ENCODE measurements around the gene IFITM2. TPM values are rescaled to one million over a fixed set of nuclear protein-coding genes. Genes with fewer than 3 reads are reported as not detected.

IFITM2 gene
- total RNA-seq, 1 donor from 2014 or later = 780 TPM

DNA sequence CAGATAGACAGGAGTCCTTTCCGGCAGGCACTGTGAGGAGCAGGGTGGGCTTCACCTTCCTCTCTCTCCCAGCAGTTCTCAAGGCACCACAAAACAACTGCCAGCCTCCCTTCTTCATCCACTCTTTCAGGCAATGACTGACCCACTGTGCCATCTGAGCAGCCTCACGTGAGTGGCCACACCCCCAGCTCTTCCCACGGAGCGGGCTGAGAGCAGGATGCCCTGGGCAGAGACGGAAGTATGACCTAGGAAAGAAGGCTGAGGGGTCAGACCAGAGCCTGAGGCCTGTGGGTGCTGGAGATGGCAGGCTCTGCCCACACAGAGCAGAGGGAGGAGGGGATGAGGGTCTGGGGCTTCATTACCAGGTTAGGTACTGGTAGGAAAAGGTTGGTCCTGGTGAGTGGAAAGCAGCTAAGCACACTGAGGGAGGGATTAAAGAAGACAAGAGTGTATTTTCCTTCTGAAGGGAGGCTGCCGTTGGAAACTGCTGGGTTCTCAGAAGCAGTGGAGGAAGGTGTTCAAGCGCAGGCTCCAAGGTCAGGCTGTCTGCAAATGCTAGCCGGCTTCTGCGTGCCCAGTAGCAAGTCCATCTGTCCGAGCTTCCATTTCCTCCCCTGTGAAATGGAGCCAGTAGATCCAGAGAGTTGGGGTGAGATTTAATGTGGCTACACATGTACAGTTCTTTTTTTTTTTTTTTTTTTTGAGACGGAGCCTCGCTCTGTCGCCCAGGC is 24.8 kb upstream of the IFITM2 start:
- H3K4me1 ChIP-seq = peaks cover 24% of the 10 kb centered on the region
- H3K27ac ChIP-seq = no peak overlapping the region
- no peak for DNase-seq (ENCODE audit: extremely low spot score in 2 of 2)
- no peak overlapping the region for H3K4me3 ChIP-seq
- H3K36me3 ChIP-seq = no peaks in the 10 kb centered on the region
- no peaks in the 10 kb centered on the region for H3K9me3 ChIP-seq
- TF ChIP-seq, protein P1, sequence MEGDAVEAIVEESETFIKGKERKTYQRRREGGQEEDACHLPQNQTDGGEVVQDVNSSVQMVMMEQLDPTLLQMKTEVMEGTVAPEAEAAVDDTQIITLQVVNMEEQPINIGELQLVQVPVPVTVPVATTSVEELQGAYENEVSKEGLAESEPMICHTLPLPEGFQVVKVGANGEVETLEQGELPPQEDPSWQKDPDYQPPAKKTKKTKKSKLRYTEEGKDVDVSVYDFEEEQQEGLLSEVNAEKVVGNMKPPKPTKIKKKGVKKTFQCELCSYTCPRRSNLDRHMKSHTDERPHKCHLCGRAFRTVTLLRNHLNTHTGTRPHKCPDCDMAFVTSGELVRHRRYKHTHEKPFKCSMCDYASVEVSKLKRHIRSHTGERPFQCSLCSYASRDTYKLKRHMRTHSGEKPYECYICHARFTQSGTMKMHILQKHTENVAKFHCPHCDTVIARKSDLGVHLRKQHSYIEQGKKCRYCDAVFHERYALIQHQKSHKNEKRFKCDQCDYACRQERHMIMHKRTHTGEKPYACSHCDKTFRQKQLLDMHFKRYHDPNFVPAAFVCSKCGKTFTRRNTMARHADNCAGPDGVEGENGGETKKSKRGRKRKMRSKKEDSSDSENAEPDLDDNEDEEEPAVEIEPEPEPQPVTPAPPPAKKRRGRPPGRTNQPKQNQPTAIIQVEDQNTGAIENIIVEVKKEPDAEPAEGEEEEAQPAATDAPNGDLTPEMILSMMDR (IDR thresholded peaks at IDR 0.05) = no peak
- TF ChIP-seq POLR2A (IDR thresholded peaks at IDR 0.05) (no peak), POLR2AphosphoS5 (IDR thresholded peaks at IDR 0.05; ENCODE audit: insufficient read depth in 1 of 2, low read depth in 1 of 2) (no peak)
- intact Hi-C loops (cut with DNase I) = no loop called here
- H3K27me3 ChIP-seq = peaks cover 29% of the 10 kb centered on the region

DNA sequence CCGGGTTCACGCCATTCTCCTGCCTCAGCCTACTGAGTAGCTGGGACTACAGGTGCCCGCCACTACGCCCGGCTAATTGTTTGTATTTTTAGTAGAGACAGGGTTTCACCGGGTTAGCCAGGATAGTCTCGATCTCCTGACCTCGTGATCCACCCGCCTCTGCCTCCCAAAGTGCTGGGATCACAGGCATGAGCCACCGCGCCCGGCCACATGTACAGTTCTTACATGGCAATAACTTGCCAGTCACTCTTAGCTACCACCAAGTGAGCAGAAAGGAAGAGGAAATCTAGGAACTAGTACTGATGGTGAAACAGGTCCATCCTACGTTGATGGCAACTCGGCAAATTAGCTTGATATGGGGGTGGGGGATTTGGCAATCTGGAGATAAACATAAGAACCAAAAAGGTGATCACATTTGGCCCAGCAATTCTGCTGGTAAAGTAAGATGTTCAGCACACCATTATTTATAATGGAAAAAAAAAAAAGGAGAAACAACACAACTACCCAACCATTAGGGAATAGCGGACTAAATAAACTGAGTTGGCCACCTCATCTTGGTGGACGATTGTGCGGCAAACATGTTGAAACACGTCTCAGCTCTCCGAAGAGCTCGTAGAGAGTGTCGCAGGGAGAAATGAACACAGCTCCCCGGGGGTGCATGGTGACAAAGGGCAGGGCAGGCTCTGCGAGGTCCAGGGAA is 24.1 kb upstream of the IFITM2 start:
- H3K9me3 ChIP-seq = no peaks in the 10 kb centered on the region
- H3K4me1 ChIP-seq = peaks cover 31% of the 10 kb centered on the region
- no peak overlapping the region for H3K27ac ChIP-seq
- TF ChIP-seq, protein P1 (IDR thresholded peaks at IDR 0.05) = no peak
- TF ChIP-seq POLR2A (IDR thresholded peaks at IDR 0.05) = no peak
- no peak for TF ChIP-seq POLR2AphosphoS5 (IDR thresholded peaks at IDR 0.05; ENCODE audit: insufficient read depth in 1 of 2, low read depth in 1 of 2)
- intact Hi-C loops (cut with DNase I) = no loop called here
- H3K27me3 ChIP-seq = peaks cover 29% of the 10 kb centered on the region
- no peaks in the 10 kb centered on the region for H3K36me3 ChIP-seq
- no peak overlapping the region for H3K4me3 ChIP-seq
- DNase-seq (ENCODE audit: extremely low spot score in 2 of 2) = no peak

DNA sequence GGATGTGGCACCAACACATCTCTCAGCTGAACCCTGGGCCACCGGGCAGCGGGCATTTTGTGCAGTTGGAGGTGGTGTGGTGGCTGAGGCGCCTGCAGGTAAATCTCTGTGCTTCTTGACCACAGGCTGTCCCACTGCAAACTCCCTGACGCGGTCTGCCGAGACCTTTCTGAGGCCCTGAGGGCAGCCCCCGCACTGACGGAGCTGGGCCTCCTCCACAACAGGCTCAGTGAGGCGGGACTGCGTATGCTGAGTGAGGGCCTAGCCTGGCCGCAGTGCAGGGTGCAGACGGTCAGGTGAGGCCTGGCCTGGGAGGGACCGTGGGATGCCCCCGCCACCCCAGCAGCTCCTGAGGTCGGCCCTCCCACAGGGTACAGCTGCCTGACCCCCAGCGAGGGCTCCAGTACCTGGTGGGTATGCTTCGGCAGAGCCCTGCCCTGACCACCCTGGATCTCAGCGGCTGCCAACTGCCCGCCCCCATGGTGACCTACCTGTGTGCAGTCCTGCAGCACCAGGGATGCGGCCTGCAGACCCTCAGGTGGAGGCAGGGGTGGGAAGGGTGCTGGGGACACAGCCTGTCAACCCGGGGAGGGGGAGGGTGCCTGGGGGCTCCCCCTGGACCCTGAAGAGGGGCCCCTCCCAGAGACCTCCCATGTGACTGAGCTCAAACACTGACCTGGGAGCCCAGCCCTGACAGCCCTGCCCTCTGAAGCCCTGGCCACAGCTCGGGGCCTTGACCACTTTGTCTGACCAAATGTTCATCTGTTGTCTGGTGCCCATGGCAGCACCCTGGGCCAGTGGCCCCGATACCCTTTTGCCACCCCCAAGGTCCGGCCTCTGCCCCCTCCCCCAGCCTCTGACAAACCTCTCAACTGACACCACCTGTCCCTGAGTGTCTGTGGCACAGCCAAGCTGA is 23.3 kb upstream of the IFITM2 start:
- TF ChIP-seq POLR2A (IDR thresholded peaks at IDR 0.05) (no peak), POLR2AphosphoS5 (IDR thresholded peaks at IDR 0.05; ENCODE audit: insufficient read depth in 1 of 2, low read depth in 1 of 2) (no peak)
- TF ChIP-seq, protein P1 (IDR thresholded peaks at IDR 0.05) = no peak
- intact Hi-C loops (cut with DNase I) = no loop called here
- DNase-seq (ENCODE audit: extremely low spot score in 2 of 2) = no peak

DNA sequence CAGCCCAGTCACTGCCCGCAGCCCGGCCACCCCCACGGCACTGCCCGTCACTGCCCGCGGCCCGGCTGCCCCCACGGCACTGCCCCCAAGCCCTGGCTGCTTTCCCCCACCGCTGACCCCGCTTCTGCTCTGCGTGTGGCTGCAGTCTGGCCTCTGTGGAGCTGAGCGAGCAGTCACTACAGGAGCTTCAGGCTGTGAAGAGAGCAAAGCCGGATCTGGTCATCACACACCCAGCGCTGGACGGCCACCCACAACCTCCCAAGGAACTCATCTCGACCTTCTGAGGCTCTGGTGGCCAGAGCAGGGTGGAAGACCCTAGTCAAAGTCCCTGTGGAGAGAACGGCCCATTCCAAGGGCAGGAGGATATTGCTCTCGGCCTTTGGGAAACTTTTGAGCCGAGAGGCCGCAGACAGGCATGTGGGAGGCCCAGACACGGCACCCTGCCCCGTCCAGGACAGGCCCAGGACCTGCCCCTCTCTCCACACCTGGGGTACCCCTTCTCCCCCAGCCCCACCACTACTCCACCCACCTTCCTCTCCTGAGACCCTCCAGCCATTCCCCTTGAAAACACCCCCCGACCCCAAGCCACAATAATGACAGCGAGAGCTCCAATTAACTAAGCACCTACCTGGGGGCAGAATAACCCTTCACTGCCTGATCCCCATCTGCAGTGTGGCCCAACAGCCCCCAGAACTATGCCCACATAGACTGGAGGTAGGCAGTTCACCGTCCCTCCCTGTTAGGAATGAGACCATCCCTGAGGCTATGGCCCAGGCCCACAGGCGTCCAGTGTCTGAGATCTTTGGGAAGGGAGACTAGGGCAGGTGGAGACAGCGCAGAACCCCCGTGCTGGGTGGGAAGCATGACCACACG is 22.4 kb upstream of the IFITM2 start:
- Histone ChIP-seq H3K27me3 (peaks cover 16% of the 10 kb centered on the region), H3K9me3 (no peaks in the 10 kb centered on the region), H3K4me3 (no peak overlapping the region), H3K27ac (no peak overlapping the region), H3K4me1 (peaks cover 26% of the 10 kb centered on the region), H3K36me3 (no peaks in the 10 kb centered on the region)
- TF ChIP-seq POLR2A (IDR thresholded peaks at IDR 0.05) (no peak), POLR2AphosphoS5 (IDR thresholded peaks at IDR 0.05; ENCODE audit: insufficient read depth in 1 of 2, low read depth in 1 of 2) (no peak)
- TF ChIP-seq, protein P1 (IDR thresholded peaks at IDR 0.05) = no peak
- no peak for DNase-seq (ENCODE audit: extremely low spot score in 2 of 2)
- intact Hi-C loops (cut with DNase I) = no loop called here

More for the DNA sequence above, 23.3 kb upstream of the IFITM2 start:
- Histone ChIP-seq H3K36me3 (no peaks in the 10 kb centered on the region), H3K9me3 (no peaks in the 10 kb centered on the region), H3K27ac (no peak overlapping the region), H3K4me1 (peaks cover 29% of the 10 kb centered on the region), H3K4me3 (no peak overlapping the region), H3K27me3 (peaks cover 24% of the 10 kb centered on the region)
